HepG2 (cell line): ENCODE results near the gene ASCC3. TPM values are rescaled to one million over a fixed set of nuclear protein-coding genes. Genes with fewer than 3 reads are reported as not detected.

Experiments used
- ATAC-seq: fragments of 200-7000 bp; cut with Tn5 transposase; 3 replicates; pipeline ENCODE4 v1.9.1; 2020; ENCODE audit warnings: mild to moderate bottlenecking, moderate library complexity
- BruUV-seq: library from RNA; stranded (reverse); fragments of 400-500 nt; replicated peaks from 2 replicates; lab custom pipeline; 2021; lab: Mats Ljungman, UMichigan
- CTCF ChIA-PET: fragments of 300-600 bp; formaldehyde crosslinking; extraction: SDS; loops from one replicate; lab custom pipeline; 2021; ENCODE audit warnings: low total read pairs, inconsistent platforms, low intra/inter-chr PET ratio; lab: Yijun Ruan, JAX
- POLR2A ChIA-PET: fragments of 350-600 bp; sonication (Branson Sonifier 250); formaldehyde crosslinking; loops from one replicate; lab custom pipeline; 2020; ENCODE audit warnings: antibody characterized with exemption, inconsistent platforms; lab: Yijun Ruan, JAX
- DNase-seq: peaks from one replicate; pipeline ENCODE4 v3.0.0-alpha.2; 2015; ENCODE audit warnings: low spot score
- FAIRE-seq: peaks from 3 replicates; lab custom pipeline; 2011; peaks lifted over from hg19 to GRCh38; lab: Jason Lieb, UNC
- H2AFZ ChIP-seq: one replicate; pipeline ENCODE4 v1.6.1; 2011; ENCODE audit warnings: low read length, inconsistent platforms
- H3K27ac ChIP-seq: fragments of 300-600 bp; 3 replicates; pipeline ENCODE4 v1.8.0; 2011; ENCODE audit warnings: mixed run types, mild to moderate bottlenecking, mixed read lengths, low read length, inconsistent platforms; ENCODE audit not compliant: insufficient read depth; ENCODE audit errors: extremely low read length
- H3K27me3 ChIP-seq, 2 experiments: fragments of 200-600 bp in 1 of 2; 2 replicates in 1 of 2; 3 replicates in 1 of 2; pipeline versions ENCODE4 v1.6.0 to v1.8.0; 2011; ENCODE audit warnings: low read length in 2 of 2, mild to moderate bottlenecking in 2 of 2, moderate library complexity in 2 of 2, inconsistent platforms in 1 of 2; ENCODE audit not compliant: insufficient read depth in 2 of 2, control insufficient read depth in 1 of 2
- H3K36me3 ChIP-seq, 2 experiments: fragments of 200-600 bp in 1 of 2; replicated peaks in 1 of 2; 2 replicates in 1 of 2; 3 replicates in 1 of 2; pipeline versions ENCODE4 v1.5.1 to v1.8.0; 2011; ENCODE audit warnings: low read length in 2 of 2, inconsistent platforms in 1 of 2; ENCODE audit not compliant: insufficient read depth in 2 of 2, control insufficient read depth in 1 of 2
- H3K4me1 ChIP-seq: 2 replicates; pipeline ENCODE4 v1.5.1; 2012; ENCODE audit warnings: low read length, inconsistent platforms; ENCODE audit not compliant: insufficient read depth
- H3K4me2 ChIP-seq: 2 replicates; pipeline ENCODE4 v1.6.0; 2011; ENCODE audit warnings: low read depth, low read length, inconsistent platforms
- H3K4me3 ChIP-seq, 3 experiments: fragments of 200-600 bp in 1 of 3; sonication (generic), shearing (Covaris generic) in 1 of 3; replicated peaks in 1 of 3; 2 replicates each; pipeline ENCODE4 v1.5.1; 2011 to 2016; ENCODE audit warnings: low read length in 3 of 3, inconsistent platforms in 2 of 3, low read depth in 2 of 3, mild to moderate bottlenecking in 2 of 3, control low read depth in 1 of 3, mixed read lengths in 1 of 3; ENCODE audit not compliant: insufficient read depth in 1 of 3
- H3K79me2 ChIP-seq: one replicate; pipeline ENCODE4 v1.6.1; 2011; ENCODE audit warnings: low read length, inconsistent platforms; ENCODE audit not compliant: insufficient read depth
- H3K9ac ChIP-seq: 2 replicates; pipeline ENCODE4 v1.6.0; 2011; ENCODE audit warnings: mild to moderate bottlenecking, low read depth, low read length, inconsistent platforms; ENCODE audit not compliant: insufficient read depth
- H3K9me3 ChIP-seq: 2 replicates; pipeline ENCODE4 v1.5.1; 2012; ENCODE audit warnings: mild to moderate bottlenecking, low read length
- H4K20me1 ChIP-seq: 2 replicates; pipeline ENCODE4 v1.6.0; 2011; ENCODE audit warnings: inconsistent platforms, mild to moderate bottlenecking, low read length, moderate library complexity; ENCODE audit not compliant: insufficient read depth
- GATAD2A ChIP-seq: IDR thresholded peaks from 2 replicates; pipeline ENCODE4 v1.6.1; 2016
- HNF4A ChIP-seq: sonication (generic); formaldehyde crosslinking; IDR thresholded peaks from 2 replicates; pipeline ENCODE4 v1.4.0; 2020; ENCODE audit warnings: missing genetic modification reagents
- NCOA2 ChIP-seq: sonication (generic); formaldehyde crosslinking; IDR thresholded peaks from 2 replicates; pipeline ENCODE4 v1.8.0; 2022; ENCODE audit warnings: inconsistent platforms
- PREB ChIP-seq: sonication (generic); formaldehyde crosslinking; IDR thresholded peaks from 2 replicates; pipeline ENCODE4 v1.4.0; 2020; ENCODE audit warnings: missing genetic modification reagents
- ZNF33B ChIP-seq: sonication (generic); formaldehyde crosslinking; IDR thresholded peaks from 2 replicates; pipeline ENCODE4 v1.5.1; 2020; ENCODE audit warnings: mild to moderate bottlenecking, missing genetic modification reagents
- ZNF44 ChIP-seq: sonication (generic); formaldehyde crosslinking; IDR thresholded peaks from 2 replicates; pipeline ENCODE4 v1.5.1; 2020; ENCODE audit warnings: mild to moderate bottlenecking, missing genetic modification reagents
- in situ Hi-C: cut with HindIII; loops from 2 replicates; pipeline ENCODE4 v1.10.0; 2017; ENCODE audit warnings: low pct_unique_long_range_greater_than_20kb; ENCODE audit not compliant: extremely low pct_ligation_motif_present
- intact Hi-C: fragments of 100-400 bp; cut with micrococcal nuclease; formaldehyde crosslinking; loops from one replicate; pipeline ENCODE4 v1.10.0; 2022; ENCODE audit not compliant: unreplicated experiment
- polyA plus RNA-seq, 8 experiments: library from polyadenylated mRNA; depleted of rRNA in 3 of 8; stranded (reverse) in 7 of 8; unstranded in 1 of 8; fragments of >200 nt; fragmentation: Illumina TruSeq in 4 of 8; extraction: Trizol in 4 of 8; gene quantifications; 2 replicates each; pipeline versions ENCODE4 v1.2.1 to v1.2.3, GENCODE V29; 2011 to 2016; ENCODE audit warnings: low read depth in 4 of 8, missing spikeins in 1 of 8, mixed read lengths in 1 of 8; ENCODE audit not compliant: insufficient read depth in 1 of 8
- total RNA-seq, 5 experiments: library from RNA; depleted of rRNA; stranded (reverse); fragments of >200 nt; fragmentation: Illumina TruSeq; extraction: Trizol; gene quantifications; 2 replicates each; pipeline ENCODE4 v1.2.3, GENCODE V29; 2016; ENCODE audit warnings: low read depth in 1 of 5
- TF ChIP-seq, protein P1 (sequence below): sonication (generic); formaldehyde crosslinking; IDR thresholded peaks from 2 replicates; pipeline ENCODE4 v1.4.0; 2020; ENCODE audit warnings: missing genetic modification reagents

Gene ASCC3
- total and polyA plus RNA-seq, 2 of the 13 experiments (the other 11 are each of a cell fraction or from before 2014, with no cell fraction given), result 23.1 to 55.7 TPM

- TF ChIP-seq, protein P1, sequence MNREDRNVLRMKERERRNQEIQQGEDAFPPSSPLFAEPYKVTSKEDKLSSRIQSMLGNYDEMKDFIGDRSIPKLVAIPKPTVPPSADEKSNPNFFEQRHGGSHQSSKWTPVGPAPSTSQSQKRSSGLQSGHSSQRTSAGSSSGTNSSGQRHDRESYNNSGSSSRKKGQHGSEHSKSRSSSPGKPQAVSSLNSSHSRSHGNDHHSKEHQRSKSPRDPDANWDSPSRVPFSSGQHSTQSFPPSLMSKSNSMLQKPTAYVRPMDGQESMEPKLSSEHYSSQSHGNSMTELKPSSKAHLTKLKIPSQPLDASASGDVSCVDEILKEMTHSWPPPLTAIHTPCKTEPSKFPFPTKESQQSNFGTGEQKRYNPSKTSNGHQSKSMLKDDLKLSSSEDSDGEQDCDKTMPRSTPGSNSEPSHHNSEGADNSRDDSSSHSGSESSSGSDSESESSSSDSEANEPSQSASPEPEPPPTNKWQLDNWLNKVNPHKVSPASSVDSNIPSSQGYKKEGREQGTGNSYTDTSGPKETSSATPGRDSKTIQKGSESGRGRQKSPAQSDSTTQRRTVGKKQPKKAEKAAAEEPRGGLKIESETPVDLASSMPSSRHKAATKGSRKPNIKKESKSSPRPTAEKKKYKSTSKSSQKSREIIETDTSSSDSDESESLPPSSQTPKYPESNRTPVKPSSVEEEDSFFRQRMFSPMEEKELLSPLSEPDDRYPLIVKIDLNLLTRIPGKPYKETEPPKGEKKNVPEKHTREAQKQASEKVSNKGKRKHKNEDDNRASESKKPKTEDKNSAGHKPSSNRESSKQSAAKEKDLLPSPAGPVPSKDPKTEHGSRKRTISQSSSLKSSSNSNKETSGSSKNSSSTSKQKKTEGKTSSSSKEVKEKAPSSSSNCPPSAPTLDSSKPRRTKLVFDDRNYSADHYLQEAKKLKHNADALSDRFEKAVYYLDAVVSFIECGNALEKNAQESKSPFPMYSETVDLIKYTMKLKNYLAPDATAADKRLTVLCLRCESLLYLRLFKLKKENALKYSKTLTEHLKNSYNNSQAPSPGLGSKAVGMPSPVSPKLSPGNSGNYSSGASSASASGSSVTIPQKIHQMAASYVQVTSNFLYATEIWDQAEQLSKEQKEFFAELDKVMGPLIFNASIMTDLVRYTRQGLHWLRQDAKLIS (CRISPR knock-in tag), result no peak
- TF ChIP-seq NCOA2 (CRISPR knock-in tag), result no peak
- TF ChIP-seq ZNF44 (CRISPR knock-in tag), result no peak
- no peak for TF ChIP-seq ZNF33B (CRISPR knock-in tag)
- TF ChIP-seq, all 625 proteins: peak for 0
These were observed 376.1 kb downstream of the ASCC3 start (continued) for GRCh38 chr6:100504786-100505737.

GRCh38 chr6:100503043-100503705 lies 378.0 kb downstream of the ASCC3 start:
- H3K27ac ChIP-seq, result no peak overlapping the region
- H4K20me1 ChIP-seq, result no peaks in the 10 kb centered on the region
- H3K36me3 ChIP-seq, result no peaks in the 10 kb centered on the region
- TF ChIP-seq PREB (CRISPR knock-in tag) (no peak), HNF4A (0 out of 2 replicates have a peak, but pooled peaks have one; percentile 7), GATAD2A (no peak)
- POLR2A ChIA-PET, result no interaction called here
- ATAC-seq (peak; percentile 56; the same call in 2 of the 3 replicates), DNase-seq (no peak), FAIRE-seq (no peak)
- no peaks in the 10 kb centered on the region for H3K9me3 ChIP-seq
- H3K4me3 ChIP-seq, result no peak overlapping the region
- H3K4me2 ChIP-seq, result no peak overlapping the region
- no peaks in the 10 kb centered on the region for H3K79me2 ChIP-seq
- H3K9ac ChIP-seq, result no peak overlapping the region
- BruUV-seq, result no TSS peak
- intact Hi-C loops (no loop called here), in situ Hi-C loops (no loop called here)
- no peaks in the 10 kb centered on the region; a peak in 1 of 5 replicates for H3K27me3 ChIP-seq
- H2AFZ ChIP-seq, result no peak overlapping the region
- peaks cover 10% of the 10 kb centered on the region for H3K4me1 ChIP-seq
- CTCF ChIA-PET, result no interaction called here
